IPS-11a (cell line): ENCODE measurements around the gene S100A6.

Experiments
- H3K4me3 ChIP-seq: one replicate; pipeline ENCODE4 v1.5.1; 2013; ENCODE audit warnings: low read depth, low read length, control low read depth

Gene S100A6

GRCh38 chr1:153506831-153507413, 28.9 kb downstream of the S100A6 start:
- H3K4me3 ChIP-seq: no peak overlapping the region

- H3K4me3 ChIP-seq: no peak overlapping the region
These were observed 29.4 kb downstream of the S100A6 start for GRCh38 chr1:153506386-153506785.

- no peak overlapping the region for H3K4me3 ChIP-seq
These were observed 30.2 kb downstream of the S100A6 start for GRCh38 chr1:153505576-153505975.

GRCh38 chr1:153503766-153504165, 32.0 kb downstream of the S100A6 start:
- no peak overlapping the region for H3K4me3 ChIP-seq

GRCh38 chr1:153498746-153499145, 37.0 kb downstream of the S100A6 start:
- no peak overlapping the region for H3K4me3 ChIP-seq

GRCh38 chr1:153495536-153495935, 40.3 kb downstream of the S100A6 start:
- H3K4me3 ChIP-seq: no peak overlapping the region

- H3K4me3 ChIP-seq: no peak overlapping the region
These were observed 40.7 kb downstream of the S100A6 start for GRCh38 chr1:153494976-153495535.

- H3K4me3 ChIP-seq: no peak overlapping the region
These were observed 42.3 kb downstream of the S100A6 start for GRCh38 chr1:153493343-153493960.

- no peak overlapping the region for H3K4me3 ChIP-seq
These were observed 45.3 kb downstream of the S100A6 start for GRCh38 chr1:153490272-153491051.

GRCh38 chr1:153488731-153489130, 47.1 kb downstream of the S100A6 start:
- no peak overlapping the region for H3K4me3 ChIP-seq

- H3K4me3 ChIP-seq: no peak overlapping the region
These were observed 48.1 kb downstream of the S100A6 start for GRCh38 chr1:153487707-153488106.

GRCh38 chr1:153485863-153486262, 49.9 kb downstream of the S100A6 start:
- H3K4me3 ChIP-seq: no peak overlapping the region
